CD1c-positive myeloid dendritic cell (primary cell): ENCODE results near the gene DGAT2.

Experiments used
- DNase-seq: peaks from one replicate; pipeline ENCODE4 v3.0.0-alpha.2; 2016; ENCODE audit errors: extremely low spot score

Gene DGAT2

DNA sequence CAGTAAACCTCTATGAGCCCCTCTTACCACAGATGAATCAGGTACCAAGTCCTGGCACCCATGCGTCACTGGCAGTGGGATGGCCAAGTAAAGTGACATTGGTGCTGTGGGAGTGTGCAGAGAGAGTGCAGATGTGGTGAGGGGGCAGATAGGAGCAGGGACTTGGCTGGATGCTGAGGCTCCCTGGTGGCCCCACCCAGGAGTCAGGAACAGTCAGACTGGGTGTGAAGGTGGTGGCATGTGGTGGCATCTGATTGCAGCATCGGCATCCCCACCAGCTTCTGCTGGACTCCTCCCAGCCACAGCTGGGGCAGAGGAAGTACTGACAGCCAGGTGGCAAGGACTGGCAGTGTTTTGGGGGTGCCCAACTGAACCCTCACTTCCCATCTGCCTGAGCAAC is 11.4 kb downstream of the DGAT2 start:
- no peak for DNase-seq

DNA sequence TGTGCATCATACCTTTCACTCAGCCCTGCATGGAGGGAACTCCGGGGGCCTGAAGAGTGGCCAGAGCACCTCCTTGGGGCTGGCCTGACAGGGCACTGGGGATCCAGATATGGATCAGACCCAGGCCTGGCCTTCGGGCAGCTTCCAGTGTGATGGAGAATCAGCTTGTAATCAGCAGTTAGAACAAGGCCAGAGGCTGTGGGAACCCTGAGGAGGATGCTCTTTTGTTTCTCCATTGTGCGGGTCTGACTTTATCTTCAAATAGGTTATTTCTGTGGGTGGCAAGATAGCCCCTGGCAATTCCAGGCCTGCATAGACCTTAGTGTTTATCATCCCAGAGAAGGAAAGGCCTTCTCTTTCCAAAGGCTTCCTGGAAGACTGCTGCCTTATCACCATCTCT is 12.3 kb downstream of the DGAT2 start:
- no peak for DNase-seq

DNA sequence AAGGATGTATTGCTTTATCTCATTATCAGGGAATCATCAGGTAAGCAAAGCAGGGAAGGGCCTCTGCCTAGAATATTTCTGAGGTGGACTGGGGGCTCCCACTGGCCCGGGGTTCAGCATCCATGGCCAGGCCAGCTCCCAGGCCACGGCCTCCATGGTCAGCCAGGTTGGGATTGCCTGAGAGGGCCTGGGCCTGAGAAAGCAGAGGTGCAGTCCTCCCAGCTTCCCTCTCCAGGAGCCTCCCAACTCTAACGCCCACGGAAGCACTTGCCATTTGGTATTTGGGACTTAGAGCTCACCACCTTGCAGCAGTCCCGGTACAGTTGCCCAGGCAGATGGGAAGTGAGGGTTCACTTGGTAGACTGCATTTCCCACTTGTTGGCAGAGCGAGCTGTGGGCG is 12.7 kb downstream of the DGAT2 start:
- DNase-seq: no peak

DNA sequence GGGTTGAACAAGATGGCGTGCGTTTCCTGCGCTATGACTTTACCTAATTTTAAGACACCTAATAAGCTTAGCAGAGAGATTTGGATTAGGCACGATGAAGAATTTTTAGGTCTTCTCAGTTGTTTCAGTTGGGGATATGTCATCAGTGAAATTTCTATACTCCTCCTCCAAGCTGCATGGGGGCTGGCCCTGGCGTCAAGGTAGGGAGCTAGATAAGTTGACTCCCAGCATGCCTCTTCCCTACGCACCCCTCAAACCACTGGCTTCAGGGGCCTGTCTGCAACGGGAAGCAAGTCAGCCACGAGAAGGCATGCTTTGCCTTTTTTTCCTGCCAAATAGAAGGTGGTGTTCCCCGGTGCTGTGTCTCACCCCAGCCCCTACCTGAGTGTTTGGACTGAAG is 13.3 kb downstream of the DGAT2 start:
- DNase-seq: no peak

DNA sequence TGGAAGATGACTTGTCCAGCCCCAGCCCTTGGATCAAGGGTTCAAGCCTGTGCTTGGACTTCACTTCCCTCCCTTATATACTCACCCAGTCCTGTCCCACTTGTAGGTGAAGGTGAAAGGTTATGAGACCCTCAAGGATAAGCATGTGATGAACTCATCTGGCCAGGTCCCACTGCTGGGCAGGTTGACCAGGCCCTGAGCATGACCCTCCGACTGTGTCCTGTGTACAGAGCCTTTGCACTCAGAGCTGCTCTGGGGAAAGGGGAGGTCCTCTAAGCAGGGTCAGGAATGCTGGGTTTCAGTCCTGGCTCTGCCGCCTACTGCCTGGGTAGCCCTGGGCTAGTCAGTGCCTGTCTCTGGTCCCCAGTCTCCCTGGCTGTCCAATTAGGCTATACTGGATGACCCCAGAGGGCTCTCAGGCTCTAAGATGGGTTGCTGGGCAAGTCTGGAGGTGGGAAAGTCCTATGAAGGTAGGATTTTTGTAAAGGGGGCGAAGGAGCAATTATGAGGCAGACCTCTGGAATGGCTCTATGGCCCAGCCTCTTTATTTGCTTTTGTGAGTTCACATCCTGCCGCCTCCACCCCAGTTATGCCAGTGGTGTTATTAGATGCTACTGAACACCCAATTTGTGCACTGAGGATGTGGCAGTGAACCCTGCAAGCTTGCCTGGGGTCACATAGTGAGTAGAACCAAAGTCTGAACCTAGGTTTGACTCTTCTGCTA is 14.1 kb downstream of the DGAT2 start:
- no peak for DNase-seq

DNA sequence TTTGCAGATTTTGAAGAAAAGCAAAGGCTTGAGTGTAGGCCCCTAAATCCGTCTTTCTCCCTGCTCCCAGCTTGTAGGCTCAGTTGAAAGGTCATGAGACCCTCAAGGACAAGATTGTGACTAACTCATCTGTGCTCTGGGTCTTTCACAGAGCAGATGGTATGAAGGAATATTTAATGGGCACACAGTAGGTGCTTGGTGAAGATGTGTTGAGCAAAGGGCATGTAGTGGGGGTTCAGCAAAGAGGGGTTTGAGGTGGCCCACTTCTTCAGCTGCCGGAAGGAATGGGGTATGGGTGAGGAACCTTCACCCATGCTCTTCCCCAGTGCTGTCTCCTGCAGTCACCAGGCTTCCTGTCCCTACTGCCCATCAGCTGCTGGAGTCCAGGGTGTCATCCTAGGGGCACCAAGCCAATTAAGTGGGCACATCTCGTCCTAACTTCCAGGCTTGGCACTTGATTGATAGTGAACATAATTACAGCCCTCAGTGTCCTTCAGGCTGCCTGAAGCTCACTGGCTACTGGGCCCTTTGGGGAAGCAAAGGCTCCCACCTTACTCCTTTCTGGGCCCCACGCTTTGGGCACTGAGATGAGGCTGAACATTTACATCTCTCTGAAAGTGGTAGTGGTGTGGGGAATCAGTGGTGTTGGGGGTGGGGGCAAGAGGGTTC is 15.0 kb downstream of the DGAT2 start:
- DNase-seq: no peak

- no peak for DNase-seq
Observed at GRCh38 chr11:75784085-75784478, 15.5 kb downstream of the DGAT2 start.

DNA sequence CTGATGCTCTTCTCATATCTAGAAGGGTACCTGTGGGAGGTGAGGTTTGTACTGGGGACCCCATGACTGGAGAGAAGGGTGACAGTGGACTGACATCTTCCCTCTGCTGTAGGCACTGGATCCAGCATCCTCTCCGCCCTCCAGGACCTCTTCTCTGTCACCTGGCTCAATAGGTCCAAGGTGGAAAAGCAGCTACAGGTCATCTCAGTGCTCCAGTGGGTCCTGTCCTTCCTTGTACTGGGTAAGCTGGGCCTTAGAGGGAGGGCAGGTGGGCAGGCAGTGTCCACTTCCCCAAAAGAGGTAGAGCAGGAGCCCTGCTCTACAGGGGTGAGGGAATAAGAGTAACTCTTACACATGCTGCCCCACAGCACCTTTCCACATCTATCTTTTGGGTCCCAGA is 15.9 kb downstream of the DGAT2 start:
- no peak for DNase-seq

DNA sequence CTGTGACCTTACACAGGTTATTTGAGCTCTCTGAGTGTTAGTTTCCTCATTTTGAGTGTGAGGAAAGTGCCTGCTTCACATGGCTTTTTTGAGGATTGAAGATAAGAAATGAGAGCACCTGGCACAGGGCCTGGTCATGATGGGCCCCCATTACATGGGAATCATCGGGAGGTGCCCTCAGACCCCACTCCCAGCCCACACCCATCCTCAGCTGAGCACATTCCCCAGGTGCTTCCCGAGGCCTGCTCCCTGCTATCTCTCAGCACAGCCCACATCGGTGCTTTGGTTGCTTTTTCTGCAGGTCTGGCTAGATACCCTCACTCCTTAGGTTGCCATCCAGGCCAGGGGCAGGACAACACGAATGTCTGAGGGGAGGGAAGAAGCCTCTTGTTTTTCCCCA is 16.6 kb downstream of the DGAT2 start:
- no peak for DNase-seq

GRCh38 chr11:75786101-75786736 is 17.6 kb downstream of the DGAT2 start:
- DNase-seq: no peak

GRCh38 chr11:75789521-75789920 is 20.9 kb downstream of the DGAT2 start:
- no peak for DNase-seq

DNA sequence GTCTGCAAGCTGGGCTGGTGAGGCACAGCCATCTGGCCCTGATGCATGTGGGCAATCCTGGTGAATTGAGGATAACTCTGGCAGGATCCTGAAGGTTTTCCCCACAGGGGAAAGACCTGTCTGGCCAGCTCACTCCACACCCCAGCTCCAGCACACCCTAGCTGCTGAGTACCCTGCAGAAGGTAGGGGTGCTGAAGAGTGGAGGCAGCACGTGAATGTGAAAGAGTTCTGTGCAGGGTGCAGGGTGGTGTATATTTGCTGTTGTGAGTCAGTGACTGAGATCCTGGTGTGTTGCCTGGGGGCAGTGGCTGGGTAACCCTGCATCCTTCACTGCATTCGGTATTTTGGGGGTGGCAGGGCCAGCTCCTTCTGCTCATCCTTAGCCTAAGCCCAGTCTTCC is 22.4 kb downstream of the DGAT2 start:
- DNase-seq: no peak

GRCh38 chr11:75792127-75792731 is 23.7 kb downstream of the DGAT2 start:
- DNase-seq: no peak

GRCh38 chr11:75792997-75793800 is 24.6 kb downstream of the DGAT2 start:
- no peak for DNase-seq

DNA sequence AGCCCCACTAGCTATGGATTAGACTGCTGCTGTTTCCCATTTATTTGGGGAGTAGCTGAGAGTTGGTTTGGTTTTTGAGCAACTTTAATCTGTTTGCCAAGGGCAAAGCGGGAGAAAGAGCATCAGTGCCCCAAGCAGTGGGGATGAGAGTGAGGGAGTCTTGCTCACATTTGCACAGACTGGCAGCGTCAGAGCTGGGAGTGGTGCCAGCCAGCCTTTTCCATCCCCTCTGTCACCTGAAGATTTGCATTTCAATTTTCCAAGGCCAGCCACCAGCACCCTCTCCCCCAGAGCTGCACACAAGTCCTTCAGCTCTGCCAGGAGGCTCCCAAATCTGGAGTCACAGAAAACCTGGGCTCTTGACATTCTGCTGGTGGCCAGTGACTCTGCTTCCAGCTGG is 25.4 kb downstream of the DGAT2 start:
- no peak for DNase-seq

- DNase-seq: no peak
Observed at GRCh38 chr11:75795276-75796090, 26.9 kb downstream of the DGAT2 start.

- DNase-seq: no peak
Observed at GRCh38 chr11:75796091-75796435, 27.5 kb downstream of the DGAT2 start.

DNA sequence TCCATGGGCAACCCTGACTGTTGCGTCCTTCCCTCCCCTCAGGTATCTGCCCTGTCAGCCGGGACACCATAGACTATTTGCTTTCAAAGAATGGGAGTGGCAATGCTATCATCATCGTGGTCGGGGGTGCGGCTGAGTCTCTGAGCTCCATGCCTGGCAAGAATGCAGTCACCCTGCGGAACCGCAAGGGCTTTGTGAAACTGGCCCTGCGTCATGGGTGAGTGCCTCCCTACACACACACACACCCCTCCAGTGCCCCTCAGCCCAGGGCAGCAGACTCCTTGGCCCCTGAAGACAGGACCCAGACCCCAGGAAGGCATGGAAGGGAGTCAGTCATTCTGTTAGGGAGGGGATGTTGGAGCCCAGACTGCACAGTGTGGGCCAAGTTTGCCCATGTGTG is 28.5 kb downstream of the DGAT2 start:
- no peak for DNase-seq

- no peak for DNase-seq
Observed at GRCh38 chr11:75797792-75798191, 29.2 kb downstream of the DGAT2 start.

GRCh38 chr11:75800136-75800675 is 31.6 kb downstream of the DGAT2 start:
- no peak for DNase-seq
